OCI-LY1 (cell line): ENCODE measurements around the gene MAPK1.
"Not testable (repeated sequence)": the region's sequence is repeated elsewhere in the genome, so short reads cannot be mapped to it uniquely, and the experiment has no call there.

Experiments
- H2AFZ ChIP-seq: fragments of 200-600 bp; sonication (generic), shearing (Covaris generic); 2 replicates; pipeline ENCODE4 v1.6.0; 2014; ENCODE audit warnings: antibody characterized with exemption, mild to moderate bottlenecking, low read length
- H3F3A ChIP-seq: fragments of 200-600 bp; sonication (generic), shearing (Covaris generic); 2 replicates; pipeline ENCODE4 v1.6.0; 2014; ENCODE audit warnings: mild to moderate bottlenecking, antibody characterized with exemption, low read length, moderate library complexity; ENCODE audit not compliant: insufficient read depth
- H3K27ac ChIP-seq: fragments of 200-600 bp; sonication (generic); 2 replicates; pipeline ENCODE4 v1.5.1; 2014; ENCODE audit warnings: low read length, mixed run types, mild to moderate bottlenecking, low read depth; ENCODE audit not compliant: poor library complexity, severe bottlenecking
- H3K27me3 ChIP-seq: fragments of 200-600 bp; sonication (generic); 2 replicates; pipeline ENCODE4 v1.6.0; 2014; ENCODE audit warnings: antibody characterized with exemption, mild to moderate bottlenecking, low read length, moderate library complexity; ENCODE audit not compliant: insufficient read depth
- H3K36me3 ChIP-seq: fragments of 200-600 bp; sonication (generic); 2 replicates; pipeline ENCODE4 v1.6.1; 2014; ENCODE audit warnings: mild to moderate bottlenecking, antibody characterized with exemption, low read length, moderate library complexity, mixed read lengths; ENCODE audit not compliant: insufficient read depth
- H3K4me1 ChIP-seq: fragments of 200-600 bp; sonication (generic); 2 replicates; pipeline ENCODE4 v1.5.1; 2014; ENCODE audit warnings: mild to moderate bottlenecking, low read length, moderate library complexity; ENCODE audit not compliant: insufficient read depth, severe bottlenecking
- H3K4me2 ChIP-seq: fragments of 200-600 bp; sonication (generic), shearing (Covaris generic); 2 replicates; pipeline ENCODE4 v1.6.1; 2014; ENCODE audit warnings: low read length
- H3K4me3 ChIP-seq: fragments of 200-600 bp; sonication (generic); 2 replicates; pipeline ENCODE4 v1.5.1; 2014; ENCODE audit warnings: low read length, low read depth, mild to moderate bottlenecking, mixed read lengths; ENCODE audit not compliant: poor library complexity, severe bottlenecking
- H3K79me2 ChIP-seq: fragments of 200-600 bp; shearing (Covaris generic); 2 replicates; pipeline ENCODE4 v1.6.1; 2016; ENCODE audit warnings: mixed run types, low read length, mixed read lengths; ENCODE audit not compliant: insufficient read depth
- H3K9ac ChIP-seq: fragments of 200-600 bp; sonication (generic), shearing (Covaris generic); 2 replicates; pipeline ENCODE4 v1.6.1; 2014; ENCODE audit warnings: mild to moderate bottlenecking, low read length, mixed read lengths
- H3K9me2 ChIP-seq: fragments of 200-600 bp; sonication (generic), shearing (Covaris generic); 2 replicates; pipeline ENCODE4 v1.6.1; 2014; ENCODE audit warnings: low read depth, mild to moderate bottlenecking, low read length, mixed read lengths
- H3K9me3 ChIP-seq: fragments of 200-600 bp; shearing (Covaris generic); 2 replicates; pipeline ENCODE4 v1.6.1; 2014; ENCODE audit warnings: low read length, mixed read lengths
- H4K20me1 ChIP-seq: fragments of 200-600 bp; sonication (generic), shearing (Covaris generic); 2 replicates; pipeline ENCODE4 v1.6.0; 2016; ENCODE audit warnings: mild to moderate bottlenecking, low read length; ENCODE audit not compliant: insufficient read depth
- EZH2 ChIP-seq: fragments of 200-600 bp; sonication (generic), shearing (Covaris generic); IDR thresholded peaks from 2 replicates; pipeline ENCODE4 v1.8.0; 2017; ENCODE audit warnings: borderline replicate concordance, mixed run types, mild to moderate bottlenecking, antibody characterized with exemption, low read length, moderate library complexity, mixed read lengths
- TF ChIP-seq, protein P1 (sequence below): fragments of 200-600 bp; sonication (generic), shearing (Covaris generic); IDR thresholded peaks from 2 replicates; pipeline ENCODE4 v1.5.1; 2017; ENCODE audit warnings: mild to moderate bottlenecking, antibody characterized with exemption, low read length, moderate library complexity, mixed read lengths

Gene MAPK1

DNA sequence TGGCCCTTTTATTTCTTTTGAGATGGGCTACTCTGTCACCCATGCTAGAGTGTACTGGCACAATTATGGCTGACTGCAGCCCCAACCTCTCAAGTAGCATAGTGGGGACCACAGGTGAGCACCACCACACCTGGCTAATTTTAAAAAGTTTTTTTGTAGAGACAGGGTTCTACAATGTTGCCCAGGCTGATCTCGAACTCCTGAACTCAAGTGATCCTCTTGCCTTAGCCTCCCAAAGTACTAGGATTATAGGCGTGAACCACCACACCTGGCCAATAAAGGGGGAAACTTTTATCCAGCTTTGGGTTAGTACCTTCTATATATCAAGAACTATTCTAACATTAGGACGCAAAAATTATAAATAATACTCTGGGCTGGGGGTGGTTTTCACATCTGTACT is 52.1 kb downstream of the MAPK1 start:
- Histone ChIP-seq H3F3A (no peaks in the 10 kb centered on the region), H3K27ac (no peak overlapping the region), H3K4me1 (peaks cover 50% of the 10 kb centered on the region), H3K4me2 (no peak overlapping the region), H4K20me1 (no peaks in the 10 kb centered on the region), H3K36me3 (peaks cover 14% of the 10 kb centered on the region), H3K27me3 (no peaks in the 10 kb centered on the region), H2AFZ (no peak overlapping the region), H3K9me3 (no peaks in the 10 kb centered on the region), H3K4me3 (no peak overlapping the region), H3K79me2 (peaks cover 88% of the 10 kb centered on the region), H3K9me2 (no peaks in the 10 kb centered on the region), H3K9ac (no peak overlapping the region)
- no peak for TF ChIP-seq EZH2
- TF ChIP-seq, protein P1, sequence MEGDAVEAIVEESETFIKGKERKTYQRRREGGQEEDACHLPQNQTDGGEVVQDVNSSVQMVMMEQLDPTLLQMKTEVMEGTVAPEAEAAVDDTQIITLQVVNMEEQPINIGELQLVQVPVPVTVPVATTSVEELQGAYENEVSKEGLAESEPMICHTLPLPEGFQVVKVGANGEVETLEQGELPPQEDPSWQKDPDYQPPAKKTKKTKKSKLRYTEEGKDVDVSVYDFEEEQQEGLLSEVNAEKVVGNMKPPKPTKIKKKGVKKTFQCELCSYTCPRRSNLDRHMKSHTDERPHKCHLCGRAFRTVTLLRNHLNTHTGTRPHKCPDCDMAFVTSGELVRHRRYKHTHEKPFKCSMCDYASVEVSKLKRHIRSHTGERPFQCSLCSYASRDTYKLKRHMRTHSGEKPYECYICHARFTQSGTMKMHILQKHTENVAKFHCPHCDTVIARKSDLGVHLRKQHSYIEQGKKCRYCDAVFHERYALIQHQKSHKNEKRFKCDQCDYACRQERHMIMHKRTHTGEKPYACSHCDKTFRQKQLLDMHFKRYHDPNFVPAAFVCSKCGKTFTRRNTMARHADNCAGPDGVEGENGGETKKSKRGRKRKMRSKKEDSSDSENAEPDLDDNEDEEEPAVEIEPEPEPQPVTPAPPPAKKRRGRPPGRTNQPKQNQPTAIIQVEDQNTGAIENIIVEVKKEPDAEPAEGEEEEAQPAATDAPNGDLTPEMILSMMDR = no peak

DNA sequence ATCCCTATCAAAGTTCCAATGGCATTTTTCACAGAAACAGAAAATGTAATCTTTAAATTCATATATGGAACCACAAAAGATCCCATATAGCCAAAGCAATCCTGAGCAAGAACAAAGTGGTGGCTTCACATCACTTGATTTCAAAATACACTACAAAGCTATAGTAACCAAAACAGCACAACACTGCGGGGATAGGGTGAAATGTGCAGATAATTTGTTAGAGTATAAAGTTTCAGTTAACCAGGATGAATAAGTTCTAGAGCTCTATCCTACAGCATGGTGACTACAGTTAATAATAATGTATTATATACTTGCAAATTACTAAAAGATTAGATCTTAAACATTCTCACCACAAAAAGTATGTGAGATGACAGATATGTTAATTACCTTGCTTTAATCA is 55.5 kb downstream of the MAPK1 start:
- Histone ChIP-seq H4K20me1 (no peaks in the 10 kb centered on the region), H2AFZ (no peak overlapping the region), H3K4me3 (no peak overlapping the region), H3K9ac (no peak overlapping the region), H3K79me2 (peaks cover 86% of the 10 kb centered on the region), H3K36me3 (peaks cover 27% of the 10 kb centered on the region), H3K27me3 (no peaks in the 10 kb centered on the region), H3K27ac (no peak overlapping the region), H3K9me3 (no peaks in the 10 kb centered on the region), H3K4me2 (no peak overlapping the region), H3K9me2 (no peaks in the 10 kb centered on the region), H3F3A (no peaks in the 10 kb centered on the region), H3K4me1 (peaks cover 17% of the 10 kb centered on the region)
- no peak for TF ChIP-seq EZH2
- TF ChIP-seq, protein P1 = no peak

DNA sequence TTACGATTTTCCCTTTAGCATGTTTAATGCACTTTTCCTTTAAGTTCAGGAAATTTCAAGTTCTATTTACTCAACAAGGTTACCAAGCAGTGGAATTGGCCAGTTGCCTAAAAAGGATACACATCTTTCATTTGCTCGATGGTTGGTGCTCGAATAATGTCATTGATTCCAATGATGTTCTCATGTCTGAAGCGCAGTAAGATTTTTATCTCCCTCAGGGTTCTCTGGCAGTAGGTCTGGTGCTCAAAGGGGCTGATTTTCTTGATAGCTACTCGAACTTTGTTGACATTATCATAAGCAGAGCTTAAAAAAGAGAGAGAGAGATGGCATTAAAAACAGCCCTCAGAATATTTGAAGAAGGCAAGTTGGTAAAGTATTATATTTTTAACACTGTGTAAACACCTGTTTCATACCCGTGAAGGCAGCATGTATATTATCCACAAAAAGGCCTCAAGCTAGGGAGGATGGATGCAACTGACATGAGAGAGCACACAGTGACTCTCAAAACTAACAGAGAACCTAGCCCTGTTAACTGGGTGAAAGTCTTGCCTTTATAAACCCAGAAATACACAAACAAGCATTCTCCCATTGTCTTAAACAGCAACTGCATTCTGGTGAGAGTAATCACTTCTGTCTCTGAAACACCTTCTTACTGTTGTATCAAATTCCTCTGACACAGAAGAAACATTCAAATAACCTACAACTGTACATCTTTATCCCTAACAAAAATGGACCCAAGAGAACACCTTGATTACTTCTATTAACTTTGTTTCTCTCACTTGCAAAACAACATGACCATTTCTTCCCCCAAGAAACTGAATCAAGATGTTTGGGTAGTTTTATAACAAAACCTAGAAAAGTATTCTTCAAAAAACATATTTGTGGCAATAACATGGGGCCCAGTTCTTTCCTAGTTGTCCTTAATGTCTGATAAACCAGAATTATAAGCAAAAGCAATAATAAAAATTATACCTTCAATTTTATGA is 59.6 kb downstream of the MAPK1 start:
- no peaks in the 10 kb centered on the region for H4K20me1 ChIP-seq
- peaks cover 50% of the 10 kb centered on the region for H3K79me2 ChIP-seq

DNA sequence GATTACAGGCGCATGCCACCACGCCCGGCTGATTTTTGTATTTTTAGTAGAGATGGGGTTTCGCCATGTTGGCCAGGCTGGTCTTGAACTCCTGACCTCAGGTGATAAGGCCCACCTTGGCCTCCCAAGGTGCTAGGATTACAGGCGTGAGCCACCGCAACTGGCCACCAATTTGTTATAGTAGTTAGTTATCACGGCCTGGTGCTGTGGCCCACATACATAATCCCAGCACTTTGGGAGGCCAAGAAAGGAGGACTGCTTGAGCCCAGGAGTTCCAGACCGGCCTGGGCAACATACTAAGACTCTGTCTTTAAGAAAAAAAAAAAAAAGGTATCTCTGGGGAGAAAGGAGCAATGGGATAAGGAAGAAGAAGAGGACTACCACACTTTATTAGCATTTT is 62.1 kb downstream of the MAPK1 start:
- not testable (repeated sequence) for H2AFZ ChIP-seq, H3K27me3 ChIP-seq, H3K4me2 ChIP-seq, H4K20me1 ChIP-seq, H3K4me1 ChIP-seq, H3K9me2 ChIP-seq, H3F3A ChIP-seq, H3K4me3 ChIP-seq, H3K9me3 ChIP-seq, H3K9ac ChIP-seq, H3K27ac ChIP-seq
- peaks cover 26% of the 10 kb centered on the region for H3K79me2 ChIP-seq
- H3K36me3 ChIP-seq = peaks cover 78% of the 10 kb centered on the region

More for the DNA sequence above, 59.6 kb downstream of the MAPK1 start:
- no peak for TF ChIP-seq EZH2
- TF ChIP-seq, protein P1 = no peak
- Histone ChIP-seq H3K9me2 (no peaks in the 10 kb centered on the region), H3F3A (no peaks in the 10 kb centered on the region), H3K4me2 (no peak overlapping the region), H3K4me3 (no peak overlapping the region), H3K4me1 (peaks cover 6% of the 10 kb centered on the region), H3K36me3 (peaks cover 69% of the 10 kb centered on the region), H3K9ac (no peak overlapping the region), H3K27me3 (no peaks in the 10 kb centered on the region), H3K27ac (no peak overlapping the region), H2AFZ (no peak overlapping the region), H3K9me3 (no peaks in the 10 kb centered on the region)
